GM21576 (cell line): ENCODE results near the gene TARS2.

ENCODE experiments used
- ATAC-seq: cut with Tn5 transposase; IDR thresholded peaks from one replicate; pipeline ENCODE4 v1.9.1; 2021; ENCODE audit warnings: mild to moderate bottlenecking, moderate library complexity; ENCODE audit not compliant: unreplicated experiment

TARS2 gene, protein sequence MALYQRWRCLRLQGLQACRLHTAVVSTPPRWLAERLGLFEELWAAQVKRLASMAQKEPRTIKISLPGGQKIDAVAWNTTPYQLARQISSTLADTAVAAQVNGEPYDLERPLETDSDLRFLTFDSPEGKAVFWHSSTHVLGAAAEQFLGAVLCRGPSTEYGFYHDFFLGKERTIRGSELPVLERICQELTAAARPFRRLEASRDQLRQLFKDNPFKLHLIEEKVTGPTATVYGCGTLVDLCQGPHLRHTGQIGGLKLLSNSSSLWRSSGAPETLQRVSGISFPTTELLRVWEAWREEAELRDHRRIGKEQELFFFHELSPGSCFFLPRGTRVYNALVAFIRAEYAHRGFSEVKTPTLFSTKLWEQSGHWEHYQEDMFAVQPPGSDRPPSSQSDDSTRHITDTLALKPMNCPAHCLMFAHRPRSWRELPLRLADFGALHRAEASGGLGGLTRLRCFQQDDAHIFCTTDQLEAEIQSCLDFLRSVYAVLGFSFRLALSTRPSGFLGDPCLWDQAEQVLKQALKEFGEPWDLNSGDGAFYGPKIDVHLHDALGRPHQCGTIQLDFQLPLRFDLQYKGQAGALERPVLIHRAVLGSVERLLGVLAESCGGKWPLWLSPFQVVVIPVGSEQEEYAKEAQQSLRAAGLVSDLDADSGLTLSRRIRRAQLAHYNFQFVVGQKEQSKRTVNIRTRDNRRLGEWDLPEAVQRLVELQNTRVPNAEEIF

GRCh38 chr1:150486966-150487762, at the start of gene TARS2:
TARS2 (plus strand) TSS chr1:150487419; CDS start chr1:150487451, 32 bp downstream.
- peak; percentile 100 for ATAC-seq

DNA sequence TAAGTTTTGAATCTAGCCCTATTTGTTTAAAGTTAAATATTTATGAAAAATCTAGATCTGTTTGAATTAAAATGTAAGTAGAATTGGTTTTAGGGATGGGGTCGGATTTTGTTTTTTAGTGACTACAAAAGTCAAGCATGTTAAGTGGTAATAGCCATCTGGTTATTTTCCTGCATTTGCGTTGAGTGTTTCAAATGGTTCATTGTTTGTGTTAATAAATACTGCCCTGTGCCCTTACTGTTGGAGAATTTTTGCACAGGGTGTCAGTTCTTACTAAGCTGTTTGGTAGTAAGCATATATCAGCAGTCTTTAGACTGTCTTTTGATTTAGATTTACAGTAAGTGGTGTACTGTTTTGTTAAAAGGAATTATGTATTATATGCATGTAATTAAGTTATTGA, 46.1 kb upstream of the TARS2 start:
- ATAC-seq = no peak

DNA sequence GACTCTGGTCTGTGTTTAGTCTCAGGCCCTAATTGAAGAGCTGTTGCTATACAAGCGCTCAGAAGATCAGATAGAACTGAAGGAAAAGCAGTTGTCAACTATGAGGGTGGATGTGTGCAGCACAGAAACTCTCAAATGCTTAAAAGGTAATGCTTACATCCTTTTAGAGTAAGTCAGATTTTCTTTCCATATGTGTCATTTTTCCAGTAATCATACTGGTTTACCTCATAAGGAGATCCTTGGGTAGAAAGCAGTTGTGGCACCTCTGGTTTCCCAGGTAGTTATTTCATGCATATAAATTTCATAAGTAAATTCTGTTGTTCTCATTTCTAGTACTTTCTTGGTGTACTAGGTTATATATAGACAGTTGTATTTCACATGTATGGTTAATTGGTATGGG, 43.0 kb upstream of the TARS2 start:
- no peak for ATAC-seq

DNA sequence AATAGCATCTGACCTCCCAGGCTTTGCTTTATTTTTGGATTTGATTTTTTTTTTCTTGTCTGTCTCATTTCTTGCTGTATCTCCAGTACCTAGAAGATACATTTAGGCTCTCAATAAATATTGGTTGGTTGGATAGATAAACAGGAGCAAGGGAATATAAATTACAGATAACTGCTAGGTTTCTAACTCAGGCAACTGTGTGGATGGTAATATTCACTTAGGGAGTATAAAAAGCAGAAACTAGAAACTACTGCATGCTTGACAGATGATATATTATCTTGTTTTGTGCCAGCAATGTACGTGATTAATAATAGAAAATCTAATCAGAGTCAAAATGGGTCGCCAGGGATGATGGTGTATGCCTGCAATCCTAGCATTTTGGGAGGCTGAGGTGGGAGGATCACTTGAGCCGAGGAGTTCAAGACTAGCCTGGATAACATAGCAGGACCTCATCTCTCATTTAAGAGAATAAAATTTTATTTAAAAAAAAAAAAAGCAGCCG, 31.0 kb upstream of the TARS2 start:
- no peak for ATAC-seq

DNA sequence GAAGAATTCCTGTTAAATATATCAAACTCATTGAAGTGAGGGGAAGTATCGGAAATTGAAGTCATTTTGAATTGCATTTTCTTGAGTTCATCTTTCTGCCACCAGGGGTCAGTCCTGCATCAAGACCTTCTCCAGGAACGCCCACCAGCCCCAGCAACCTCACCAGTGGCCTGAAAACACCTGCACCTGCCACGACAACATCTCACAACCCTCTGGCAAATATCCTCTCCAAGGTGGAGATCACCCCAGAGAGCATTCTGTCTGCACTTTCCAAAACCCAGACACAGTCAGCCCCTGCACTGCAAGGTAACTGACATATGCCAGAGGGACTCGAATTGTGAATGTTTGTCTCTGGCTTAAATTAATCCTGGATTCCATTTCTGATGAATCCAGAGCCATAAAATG, 22.8 kb upstream of the TARS2 start:
- no peak for ATAC-seq

GRCh38 chr1:150466964-150467363, 20.3 kb upstream of the TARS2 start:
- ATAC-seq = no peak

DNA sequence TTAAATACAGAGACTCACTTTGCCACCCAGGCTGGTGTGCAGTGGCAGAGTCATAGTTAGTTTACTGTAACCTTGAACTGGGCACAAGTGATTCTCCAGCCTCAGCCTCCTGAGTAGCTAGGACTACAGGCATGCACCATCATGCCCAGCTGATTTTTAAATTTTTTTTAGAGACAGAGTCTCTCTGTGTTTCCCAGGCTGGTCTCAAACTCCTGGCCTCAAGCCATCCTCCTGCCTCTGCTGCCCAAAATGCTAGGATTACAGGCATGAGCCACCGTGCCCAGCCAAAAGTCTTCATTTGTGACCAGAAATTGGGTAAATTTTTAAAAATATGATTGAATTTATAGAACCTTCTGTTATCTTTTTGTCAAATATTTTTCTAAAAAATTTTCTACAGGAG, 17.9 kb upstream of the TARS2 start:
- no peak for ATAC-seq

- ATAC-seq = no peak
Observed at GRCh38 chr1:150472601-150473200, 14.5 kb upstream of the TARS2 start.

- no peak for ATAC-seq
Observed at GRCh38 chr1:150473659-150474058, 13.6 kb upstream of the TARS2 start.

DNA sequence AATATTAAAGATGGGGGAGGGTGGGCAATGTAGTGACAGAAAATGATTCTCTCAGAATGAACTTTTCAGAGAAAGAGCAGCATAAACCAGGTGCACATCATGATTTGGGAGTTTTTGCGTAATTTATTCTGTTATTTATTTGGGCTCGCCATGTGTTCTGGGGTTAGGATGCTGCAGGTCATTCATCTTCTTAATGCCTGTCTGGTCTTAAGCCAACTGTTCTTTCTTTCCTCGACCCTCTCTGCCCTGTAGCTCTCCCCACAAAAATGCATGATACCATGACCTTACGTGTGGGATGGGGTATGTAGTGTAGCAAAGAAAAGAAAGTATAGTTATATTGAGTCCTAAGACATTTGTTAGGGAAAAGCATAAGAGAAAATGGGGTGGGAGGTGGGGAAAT, 12.3 kb upstream of the TARS2 start:
- no peak for ATAC-seq

DNA sequence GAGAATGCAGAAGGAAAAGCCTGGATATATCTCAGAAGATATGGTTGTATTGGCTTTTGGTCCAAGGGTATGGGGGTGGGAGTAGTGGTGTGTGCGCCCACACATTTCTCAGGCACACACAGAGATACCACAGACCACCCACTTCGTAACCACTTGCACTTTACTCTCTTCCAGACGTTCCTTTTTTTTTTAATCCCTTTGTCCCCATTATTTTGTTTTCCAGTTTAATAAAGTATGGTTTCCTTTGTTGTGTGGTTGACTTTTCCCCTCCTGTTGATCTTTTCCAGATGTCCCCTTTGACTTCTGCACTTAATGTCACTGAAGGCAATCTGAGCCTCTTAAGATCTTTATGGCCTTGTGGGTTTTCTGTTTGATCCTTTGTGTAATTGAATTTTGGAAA, 10.5 kb upstream of the TARS2 start:
- ATAC-seq = no peak

DNA sequence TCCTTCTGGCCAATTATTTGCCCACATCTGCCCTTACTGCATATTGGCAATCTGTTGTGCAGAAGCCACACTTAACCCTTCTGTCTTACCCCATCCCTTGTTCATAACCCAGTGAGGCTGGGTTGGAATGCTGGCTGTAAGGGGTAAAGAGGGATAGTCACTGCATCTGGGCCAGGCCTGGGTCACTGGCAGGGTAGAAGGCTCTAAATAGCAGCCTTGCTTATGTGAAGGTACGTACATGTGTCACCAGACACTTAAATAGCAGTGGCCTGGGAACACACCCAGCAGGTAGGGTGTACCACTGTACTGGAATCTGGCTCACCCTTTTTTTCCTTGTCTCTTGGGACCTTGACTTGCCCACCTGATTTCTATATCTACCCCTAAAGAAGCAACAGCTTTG, 9.9 kb upstream of the TARS2 start:
- no peak for ATAC-seq

- no peak for ATAC-seq
Observed at GRCh38 chr1:150477733-150478132, 9.5 kb upstream of the TARS2 start.

- no peak for ATAC-seq
Observed at GRCh38 chr1:150479370-150479769, 7.8 kb upstream of the TARS2 start.

DNA sequence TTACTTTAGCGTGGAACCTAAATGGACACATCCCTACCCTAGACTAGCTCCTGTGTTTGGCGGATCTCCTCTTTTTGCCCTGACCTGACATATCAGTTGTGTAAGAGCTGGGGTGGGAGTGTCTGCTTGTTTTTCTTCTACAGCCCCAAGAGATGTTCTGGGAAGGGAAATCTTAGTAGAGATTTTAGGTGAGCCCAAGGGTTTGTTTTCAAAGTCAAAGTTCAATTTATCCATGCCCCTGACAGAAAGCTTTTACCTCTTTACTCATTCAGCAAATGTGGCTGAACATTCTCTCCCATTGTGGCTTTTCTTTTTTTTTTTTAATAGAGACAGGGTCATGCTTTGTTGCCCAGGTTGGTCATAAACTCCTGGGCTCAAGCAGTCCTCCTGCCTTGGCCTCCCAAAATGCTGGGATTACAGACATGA, 7.3 kb upstream of the TARS2 start:
- no peak for ATAC-seq

DNA sequence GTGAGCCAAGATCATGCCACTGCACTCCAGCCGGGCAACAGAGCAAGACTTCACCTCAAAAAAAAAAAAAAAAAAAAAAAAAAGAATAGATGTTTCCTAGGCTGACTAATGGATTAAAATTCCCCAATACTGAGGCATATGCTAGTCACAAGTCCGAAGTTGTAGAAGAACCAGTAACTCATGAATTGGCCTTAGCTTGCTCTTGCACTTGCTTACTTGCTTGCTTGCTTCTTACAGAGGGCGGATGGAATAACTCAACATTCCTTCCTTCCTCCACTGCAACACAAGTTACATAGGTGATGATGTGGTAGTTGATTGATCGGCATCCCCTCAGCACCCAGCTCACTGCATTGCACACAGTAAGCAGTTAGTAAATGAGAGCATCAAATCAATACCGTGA, 2.8 kb upstream of the TARS2 start:
- no peak for ATAC-seq

DNA sequence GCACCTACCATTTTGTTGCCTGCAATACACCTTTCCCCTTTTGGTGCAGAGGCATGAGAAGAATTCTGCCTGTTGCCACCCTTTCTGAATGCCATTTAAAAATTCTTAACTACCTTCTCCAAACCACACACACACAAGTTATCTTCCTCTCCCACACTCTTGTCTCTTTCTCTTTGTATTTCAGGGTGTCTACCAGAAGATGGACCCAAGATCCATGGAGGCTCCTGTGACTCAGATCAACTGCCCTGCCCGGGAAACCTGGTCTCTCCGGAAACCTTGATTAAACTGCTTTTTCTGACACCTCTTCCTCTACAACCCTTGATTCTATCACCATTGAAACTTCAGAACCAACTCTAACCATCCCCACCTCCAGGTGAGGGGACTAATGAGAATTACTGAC, 2.4 kb upstream of the TARS2 start:
- ATAC-seq = no peak

- ATAC-seq = no peak
Observed at GRCh38 chr1:150487763-150488115, 520 bp downstream of the TARS2 start.

DNA sequence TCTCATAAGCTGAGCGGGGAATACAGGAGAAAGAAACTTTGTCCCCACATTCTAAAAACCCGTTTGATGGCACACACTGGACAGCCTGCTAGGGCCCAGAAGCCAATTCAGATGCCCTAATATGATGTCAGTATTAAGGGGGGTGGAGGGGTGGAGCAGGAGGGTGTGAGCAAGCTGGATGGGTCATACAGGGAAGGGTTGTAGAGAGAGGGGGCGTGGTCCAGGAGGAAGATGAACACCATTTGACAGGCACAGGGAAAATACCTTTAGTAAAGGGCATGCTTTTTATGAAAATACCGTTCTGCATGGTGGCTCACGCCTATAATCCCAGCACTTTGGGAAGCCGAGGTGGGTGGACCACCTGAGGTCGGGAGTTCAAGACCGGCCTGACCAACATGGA, 6.0 kb downstream of the TARS2 start:
- no peak for ATAC-seq

DNA sequence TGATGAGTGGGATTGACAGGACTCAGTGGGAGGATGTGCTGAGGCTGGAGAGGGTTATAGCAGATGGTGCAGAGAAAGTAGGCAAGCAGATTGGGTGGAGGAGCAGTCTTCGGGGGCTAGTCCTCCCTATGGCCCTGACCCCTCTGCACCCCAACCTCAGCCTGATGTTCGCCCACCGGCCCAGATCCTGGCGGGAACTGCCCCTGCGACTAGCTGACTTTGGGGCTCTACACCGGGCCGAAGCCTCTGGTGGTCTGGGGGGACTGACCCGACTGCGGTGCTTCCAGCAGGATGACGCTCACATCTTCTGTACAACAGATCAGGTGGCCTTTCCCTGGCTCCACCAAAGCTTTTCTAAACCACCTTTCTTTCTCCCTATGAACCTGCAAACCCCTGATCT, 11.1 kb downstream of the TARS2 start:
- ATAC-seq = no peak

GRCh38 chr1:150505431-150505830, 18.2 kb downstream of the TARS2 start:
- no peak for ATAC-seq
